ENCODE data around the gene PITPNC1. TPM values are rescaled to one million over a fixed set of nuclear protein-coding genes. Genes with fewer than 3 reads are reported as not detected.

PITPNC1 gene
- total RNA-seq, 1 experiment from 2014 or later: 40.1 TPM

- Mint-ChIP-seq H3K4me3 (ENCODE audit: unreplicated experiment) (no peak overlapping the region), H3K4me1 (ENCODE audit: insufficient read depth, unreplicated experiment) (no peaks in the 10 kb centered on the region), H3K27ac (ENCODE audit: low read depth, unreplicated experiment) (no peak overlapping the region), H3K36me3 (ENCODE audit: insufficient read depth, unreplicated experiment) (no peaks in the 10 kb centered on the region), H3K27me3 (ENCODE audit: insufficient read depth, unreplicated experiment) (no peaks in the 10 kb centered on the region), H3K9me3 (ENCODE audit: unreplicated experiment) (no peaks in the 10 kb centered on the region)
- no TSS peak for BruUV-seq (replicated peaks)
- POLR2A ChIA-PET: no interaction called here
- TF ChIP-seq CTCF (IDR thresholded peaks at IDR 0.05; ENCODE audit: unreplicated experiment): no peak
- intact Hi-C loops (cut with micrococcal nuclease): no loop called here
- DNase-seq (ENCODE audit: unreplicated experiment): no peak
- CTCF ChIA-PET: no interaction called here
Measured at GRCh38 chr17:67666028-67666427, 288.9 kb downstream of the PITPNC1 start.

GRCh38 chr17:67666710-67667109 is 289.6 kb downstream of the PITPNC1 start:
- Mint-ChIP-seq H3K27ac (ENCODE audit: low read depth, unreplicated experiment) (no peak overlapping the region), H3K4me3 (ENCODE audit: unreplicated experiment) (no peak overlapping the region), H3K4me1 (ENCODE audit: insufficient read depth, unreplicated experiment) (no peaks in the 10 kb centered on the region), H3K9me3 (ENCODE audit: unreplicated experiment) (no peaks in the 10 kb centered on the region), H3K27me3 (ENCODE audit: insufficient read depth, unreplicated experiment) (no peaks in the 10 kb centered on the region), H3K36me3 (ENCODE audit: insufficient read depth, unreplicated experiment) (no peaks in the 10 kb centered on the region)
- ChIA-PET POLR2A (no interaction called here), CTCF (no interaction called here)
- DNase-seq (ENCODE audit: unreplicated experiment): no peak
- TF ChIP-seq CTCF (IDR thresholded peaks at IDR 0.05; ENCODE audit: unreplicated experiment): no peak
- intact Hi-C loops (cut with micrococcal nuclease): no loop called here
- no TSS peak for BruUV-seq (replicated peaks)

- TF ChIP-seq CTCF (IDR thresholded peaks at IDR 0.05; ENCODE audit: unreplicated experiment): no peak
- intact Hi-C loops (cut with micrococcal nuclease): no loop called here
- H3K4me1 Mint-ChIP-seq (ENCODE audit: insufficient read depth, unreplicated experiment): no peaks in the 10 kb centered on the region
- BruUV-seq (replicated peaks): no TSS peak
- H3K9me3 Mint-ChIP-seq (ENCODE audit: unreplicated experiment): no peaks in the 10 kb centered on the region
- CTCF ChIA-PET: interaction anchor here (0.8 to 1.3 kb wide), 2 partner anchors 293 to 863 kb away, joined by 3 to 7 read pairs; no protein-coding TSS in a partner anchor
- H3K36me3 Mint-ChIP-seq (ENCODE audit: insufficient read depth, unreplicated experiment): no peaks in the 10 kb centered on the region
- no peak overlapping the region for H3K4me3 Mint-ChIP-seq (ENCODE audit: unreplicated experiment)
- POLR2A ChIA-PET: no interaction called here
- no peaks in the 10 kb centered on the region for H3K27me3 Mint-ChIP-seq (ENCODE audit: insufficient read depth, unreplicated experiment)
- DNase-seq (ENCODE audit: unreplicated experiment): no peak
- H3K27ac Mint-ChIP-seq (ENCODE audit: low read depth, unreplicated experiment): no peak overlapping the region
Measured at GRCh38 chr17:67671493-67671892, 294.4 kb downstream of the PITPNC1 start.

GRCh38 chr17:67672592-67673335 is 295.7 kb downstream of the PITPNC1 start:
- ChIA-PET CTCF (no interaction called here), POLR2A (no interaction called here)
- TF ChIP-seq CTCF (IDR thresholded peaks at IDR 0.05; ENCODE audit: unreplicated experiment): no peak

More at GRCh38 chr17:67672592-67673335, 295.7 kb downstream of the PITPNC1 start:
- DNase-seq (ENCODE audit: unreplicated experiment): no peak
- Mint-ChIP-seq H3K27ac (ENCODE audit: low read depth, unreplicated experiment) (peak overlapping the region; percentile 12), H3K4me3 (ENCODE audit: unreplicated experiment) (no peak overlapping the region), H3K9me3 (ENCODE audit: unreplicated experiment) (no peaks in the 10 kb centered on the region), H3K4me1 (ENCODE audit: insufficient read depth, unreplicated experiment) (no peaks in the 10 kb centered on the region), H3K27me3 (ENCODE audit: insufficient read depth, unreplicated experiment) (no peaks in the 10 kb centered on the region), H3K36me3 (ENCODE audit: insufficient read depth, unreplicated experiment) (no peaks in the 10 kb centered on the region)
- intact Hi-C loops (cut with micrococcal nuclease): no loop called here
- BruUV-seq (replicated peaks): no TSS peak

Data from MCF 10A (cell line).